ENCODE data around the gene ZRANB1.

The ZRANB1 gene

DNA sequence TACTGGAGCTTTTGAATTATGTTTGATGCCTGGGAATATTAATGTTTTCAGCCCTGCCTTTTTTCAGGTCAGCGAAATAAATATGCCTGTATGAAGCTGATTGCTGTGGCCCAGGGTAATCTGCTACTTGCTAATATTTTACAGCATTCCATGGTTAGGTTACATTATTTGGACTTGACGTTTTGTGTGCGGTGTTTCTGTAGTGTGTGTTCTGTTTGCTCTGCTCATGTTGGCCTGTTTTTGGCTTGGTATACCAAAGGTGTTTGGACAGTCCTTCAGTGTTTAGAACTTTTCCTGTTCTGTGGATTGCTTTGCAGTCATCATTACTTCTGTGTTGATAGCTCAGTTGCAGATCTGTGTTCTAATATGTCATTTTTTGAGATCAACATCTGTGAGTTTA is 11.5 kb downstream of the ZRANB1 start:
- no peak overlapping the region for H3K27ac ChIP-seq
- TF ChIP-seq, protein P1, sequence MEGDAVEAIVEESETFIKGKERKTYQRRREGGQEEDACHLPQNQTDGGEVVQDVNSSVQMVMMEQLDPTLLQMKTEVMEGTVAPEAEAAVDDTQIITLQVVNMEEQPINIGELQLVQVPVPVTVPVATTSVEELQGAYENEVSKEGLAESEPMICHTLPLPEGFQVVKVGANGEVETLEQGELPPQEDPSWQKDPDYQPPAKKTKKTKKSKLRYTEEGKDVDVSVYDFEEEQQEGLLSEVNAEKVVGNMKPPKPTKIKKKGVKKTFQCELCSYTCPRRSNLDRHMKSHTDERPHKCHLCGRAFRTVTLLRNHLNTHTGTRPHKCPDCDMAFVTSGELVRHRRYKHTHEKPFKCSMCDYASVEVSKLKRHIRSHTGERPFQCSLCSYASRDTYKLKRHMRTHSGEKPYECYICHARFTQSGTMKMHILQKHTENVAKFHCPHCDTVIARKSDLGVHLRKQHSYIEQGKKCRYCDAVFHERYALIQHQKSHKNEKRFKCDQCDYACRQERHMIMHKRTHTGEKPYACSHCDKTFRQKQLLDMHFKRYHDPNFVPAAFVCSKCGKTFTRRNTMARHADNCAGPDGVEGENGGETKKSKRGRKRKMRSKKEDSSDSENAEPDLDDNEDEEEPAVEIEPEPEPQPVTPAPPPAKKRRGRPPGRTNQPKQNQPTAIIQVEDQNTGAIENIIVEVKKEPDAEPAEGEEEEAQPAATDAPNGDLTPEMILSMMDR (IDR thresholded peaks at IDR 0.05): no peak

DNA sequence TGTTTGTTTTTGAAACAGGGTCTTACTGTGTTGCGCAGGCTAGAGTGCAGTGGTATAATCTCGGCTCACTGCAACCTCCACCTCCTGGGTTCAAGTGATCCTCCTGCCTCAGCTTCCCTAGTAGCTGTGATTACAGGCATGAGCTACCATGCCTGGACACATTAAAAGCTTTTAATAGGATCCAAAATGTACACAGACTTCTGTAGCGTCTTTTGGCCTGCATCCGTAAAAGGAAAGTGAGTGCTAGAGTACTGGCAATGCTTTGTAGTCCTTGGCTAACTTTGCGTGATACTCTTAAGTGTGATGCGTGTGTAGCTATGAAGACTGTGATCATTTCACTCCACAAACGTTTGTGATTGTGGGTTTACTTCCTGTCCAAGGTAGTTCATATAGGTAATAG is 13.3 kb downstream of the ZRANB1 start:
- H3K27ac ChIP-seq: no peak overlapping the region

DNA sequence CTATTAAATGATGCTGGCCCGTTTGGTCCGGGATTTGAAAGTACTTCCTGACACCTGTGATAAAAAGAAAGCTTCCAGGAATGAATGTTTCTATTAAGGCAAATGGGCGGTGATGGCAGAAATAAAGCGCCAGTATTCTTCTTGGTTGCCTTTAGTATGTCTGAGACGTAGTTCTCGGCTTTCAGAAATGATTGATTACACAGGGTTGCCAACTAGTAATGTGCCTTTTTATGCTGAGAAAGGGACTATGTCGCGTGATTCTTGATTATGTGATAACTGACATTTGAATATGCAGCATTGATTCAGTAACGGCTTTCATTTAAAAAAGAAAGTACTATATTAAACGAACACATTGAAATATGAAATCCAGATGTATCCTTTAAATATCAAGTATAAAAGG is 13.9 kb downstream of the ZRANB1 start:
- no peak overlapping the region for H3K27ac ChIP-seq
- TF ChIP-seq, protein P1 (IDR thresholded peaks at IDR 0.05): no peak
- no peak for TF ChIP-seq ZFX (IDR thresholded peaks at IDR 0.05; ENCODE audit: borderline replicate concordance)

More for the DNA sequence above, 13.3 kb downstream of the ZRANB1 start:
- no peak for TF ChIP-seq ZFX (IDR thresholded peaks at IDR 0.05; ENCODE audit: borderline replicate concordance)
- TF ChIP-seq, protein P1 (IDR thresholded peaks at IDR 0.05): no peak

DNA sequence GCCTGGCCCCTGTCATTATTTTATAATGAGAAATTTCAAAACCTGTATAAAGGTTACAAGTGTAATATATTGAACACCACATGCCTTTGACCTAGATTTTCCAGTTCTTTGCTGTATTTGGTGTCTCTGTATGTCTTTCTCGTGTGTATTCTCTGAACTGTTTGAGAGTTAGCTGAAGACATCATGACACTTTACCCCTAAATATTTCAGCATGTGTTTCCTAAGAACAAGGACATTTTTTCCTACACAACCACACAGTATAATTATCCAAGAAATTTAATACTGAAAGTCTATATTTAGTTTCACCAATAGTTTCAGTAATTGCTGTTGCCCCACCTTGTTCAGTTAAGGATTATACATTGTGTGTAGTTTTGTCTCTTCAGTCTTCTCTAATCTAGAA is 14.8 kb downstream of the ZRANB1 start:
- TF ChIP-seq, protein P1 (IDR thresholded peaks at IDR 0.05): no peak
- TF ChIP-seq ZFX (IDR thresholded peaks at IDR 0.05; ENCODE audit: borderline replicate concordance): no peak
- no peak overlapping the region for H3K27ac ChIP-seq

DNA sequence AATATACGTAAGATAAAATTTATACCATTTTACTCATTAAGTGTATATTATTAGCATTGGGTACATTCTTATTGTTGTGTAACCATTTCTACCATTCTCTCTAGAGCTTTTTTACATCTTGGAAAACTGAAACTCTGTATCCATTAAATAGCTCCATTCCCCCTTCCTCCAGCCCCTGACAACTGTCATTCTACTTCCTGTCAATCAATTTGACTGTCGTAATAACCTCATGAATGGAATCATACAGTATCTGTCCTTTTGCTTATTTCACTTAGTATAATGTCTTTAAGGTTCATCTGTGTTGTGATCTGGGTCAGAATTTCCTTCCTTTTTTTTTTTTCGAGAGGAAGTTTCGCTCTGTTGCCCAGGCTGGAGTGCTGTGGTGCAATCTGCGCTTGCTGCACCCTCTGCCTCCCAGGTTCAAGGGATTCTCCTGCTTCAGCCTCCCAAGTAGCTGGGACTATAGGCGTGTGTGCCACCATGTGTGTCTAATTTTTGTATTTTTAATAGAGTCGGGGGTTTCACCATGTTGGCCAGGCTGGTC is 15.6 kb downstream of the ZRANB1 start:
- no peak overlapping the region for H3K27ac ChIP-seq
- TF ChIP-seq, protein P1 (IDR thresholded peaks at IDR 0.05): no peak
- no peak for TF ChIP-seq ZFX (IDR thresholded peaks at IDR 0.05; ENCODE audit: borderline replicate concordance)

DNA sequence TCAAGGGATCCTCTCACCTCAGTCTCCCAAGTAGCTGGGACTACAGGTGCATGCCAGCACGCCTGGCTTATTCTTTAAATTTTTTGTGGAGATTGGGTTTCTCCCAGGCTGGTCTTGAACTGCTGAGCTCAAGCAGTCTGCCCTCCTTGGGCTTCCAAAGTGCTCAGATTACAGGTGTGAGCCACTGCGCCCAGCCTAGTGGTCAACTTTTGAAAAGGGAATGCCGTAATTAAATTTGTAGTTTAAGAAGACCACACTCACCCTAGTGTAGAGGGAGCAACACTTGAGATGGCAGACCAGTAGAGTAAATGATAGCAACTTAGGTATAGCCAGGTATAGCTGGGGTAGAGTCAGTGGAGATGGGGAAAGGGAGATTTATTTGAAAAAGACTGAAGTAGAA is 17.6 kb downstream of the ZRANB1 start:
- TF ChIP-seq ZFX (IDR thresholded peaks at IDR 0.05; ENCODE audit: borderline replicate concordance): no peak
- TF ChIP-seq, protein P1 (IDR thresholded peaks at IDR 0.05): no peak
- no peak overlapping the region for H3K27ac ChIP-seq

DNA sequence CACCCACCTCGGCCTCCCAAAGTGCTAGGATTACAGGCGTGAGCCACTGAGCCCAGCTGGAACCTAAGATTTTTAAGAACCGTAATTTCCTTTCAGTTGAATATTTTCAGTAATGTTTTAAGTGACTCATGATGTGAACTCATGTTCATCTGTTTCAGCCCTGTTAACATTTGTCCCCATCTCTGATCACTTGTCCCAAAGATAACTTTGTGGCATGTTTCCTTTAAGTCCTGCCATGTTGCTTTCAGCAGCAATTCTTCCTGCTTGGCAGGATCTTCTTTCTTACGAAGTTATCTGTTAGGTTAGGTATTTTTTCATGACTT is 19.3 kb downstream of the ZRANB1 start:
- TF ChIP-seq, protein P1 (IDR thresholded peaks at IDR 0.05): no peak
- no peak for TF ChIP-seq ZFX (IDR thresholded peaks at IDR 0.05; ENCODE audit: borderline replicate concordance)
- no peak overlapping the region for H3K27ac ChIP-seq

Data from 22Rv1 (cell line).